HEK293 (cell line): ENCODE data around the gene LIN7A.

Experiments
- CTCF ChIA-PET: fragments of 350-600 bp; formaldehyde crosslinking; extraction: SDS; loops from one replicate; lab custom pipeline; 2021; ENCODE audit warnings: antibody characterized with exemption; lab: Yijun Ruan, JAX
- POLR2A ChIA-PET: fragments of 300-600 bp; formaldehyde crosslinking; extraction: SDS; loops from one replicate; lab custom pipeline; 2020; ENCODE audit warnings: antibody characterized with exemption, inconsistent platforms; lab: Yijun Ruan, JAX
- H3K27ac ChIP-seq: fragments of 200-500 bp; sonication (Bioruptor generic); 2 replicates; pipeline ENCODE4 v1.5.1; 2014; ENCODE audit warnings: low read depth, low read length, control low read depth, inconsistent platforms; ENCODE audit errors: extremely low read depth
- H3K36me3 ChIP-seq, 2 experiments: fragments of 200-500 bp in 1 of 2; sonication (Bioruptor generic) in 1 of 2; 1 replicate in 1 of 2; 2 replicates in 1 of 2; pipeline ENCODE4 v1.5.1; 2014 to 2017; ENCODE audit warnings: inconsistent platforms in 2 of 2, low read length in 2 of 2; ENCODE audit not compliant: control insufficient read depth in 2 of 2, insufficient read depth in 1 of 2
- H3K4me1 ChIP-seq: fragments of 200-500 bp; sonication (Bioruptor generic); 2 replicates; pipeline ENCODE4 v1.5.1; 2014; ENCODE audit warnings: mild to moderate bottlenecking, low read length, inconsistent platforms; ENCODE audit not compliant: control insufficient read depth, insufficient read depth
- H3K4me3 ChIP-seq: 2 replicates; pipeline ENCODE4 v1.5.1; 2011; ENCODE audit warnings: low read depth, mild to moderate bottlenecking, control low read depth, low read length, moderate library complexity
- H3K9me3 ChIP-seq: fragments of 200-500 bp; sonication (Bioruptor generic); 2 replicates; pipeline ENCODE4 v1.5.1; 2014; ENCODE audit warnings: low read depth, low read length, inconsistent platforms; ENCODE audit not compliant: control insufficient read depth, insufficient read depth
- AEBP2 ChIP-seq: fragments of 450-650 bp; formaldehyde crosslinking; IDR thresholded peaks from 2 replicates; pipeline ENCODE4 v1.5.1; 2016; ENCODE audit warnings: missing biosample characterization, missing genetic modification characterization, borderline replicate concordance
- BCL11B ChIP-seq: fragments of 450-650 bp; formaldehyde crosslinking; IDR thresholded peaks from 2 replicates; pipeline ENCODE4 v1.5.1; 2016; ENCODE audit warnings: low read depth, missing biosample characterization, missing genetic modification characterization
- EGR2 ChIP-seq: fragments of 450-650 bp; formaldehyde crosslinking; IDR thresholded peaks from 2 replicates; pipeline ENCODE4 v1.5.1; 2016; ENCODE audit warnings: low read depth, missing biosample characterization, missing genetic modification characterization
- INSM2 ChIP-seq: fragments of 450-650 bp; formaldehyde crosslinking; IDR thresholded peaks from 2 replicates; pipeline ENCODE4 v1.5.1; 2016; ENCODE audit warnings: missing biosample characterization, missing genetic modification characterization
- MYNN ChIP-seq: fragments of 450-650 bp; formaldehyde crosslinking; IDR thresholded peaks from 2 replicates; pipeline ENCODE4 v1.5.1; 2016; ENCODE audit warnings: missing biosample characterization, missing genetic modification characterization, borderline replicate concordance
- MZF1 ChIP-seq: fragments of 450-650 bp; formaldehyde crosslinking; IDR thresholded peaks from 2 replicates; pipeline ENCODE4 v1.5.1; 2017; ENCODE audit warnings: missing biosample characterization, missing genetic modification characterization, borderline replicate concordance
- SP3 ChIP-seq: fragments of 450-650 bp; formaldehyde crosslinking; IDR thresholded peaks from 2 replicates; pipeline ENCODE4 v1.5.1; 2016; ENCODE audit warnings: missing biosample characterization, missing genetic modification characterization
- TRIM28 ChIP-seq: IDR thresholded peaks from 2 replicates; pipeline ENCODE4 v1.6.1; 2011; ENCODE audit warnings: low read length, control low read depth, borderline replicate concordance
- YY1 ChIP-seq: fragments of 450-650 bp; formaldehyde crosslinking; IDR thresholded peaks from 2 replicates; pipeline ENCODE4 v1.5.1; 2018; ENCODE audit warnings: missing biosample characterization, missing genetic modification characterization
- ZBTB21 ChIP-seq: fragments of 450-650 bp; formaldehyde crosslinking; IDR thresholded peaks from 2 replicates; pipeline ENCODE4 v1.5.1; 2017; ENCODE audit warnings: missing biosample characterization, missing genetic modification characterization
- ZBTB48 ChIP-seq: fragments of 450-650 bp; formaldehyde crosslinking; IDR thresholded peaks from 2 replicates; pipeline ENCODE4 v1.5.1; 2016; ENCODE audit warnings: missing biosample characterization, missing genetic modification characterization
- ZFP3 ChIP-seq: fragments of 450-650 bp; formaldehyde crosslinking; IDR thresholded peaks from 2 replicates; pipeline ENCODE4 v1.5.1; 2016; ENCODE audit warnings: low read depth, missing biosample characterization, missing genetic modification characterization
- ZNF10 ChIP-seq: fragments of 450-650 bp; formaldehyde crosslinking; IDR thresholded peaks from 2 replicates; pipeline ENCODE4 v1.5.1; 2017; ENCODE audit warnings: missing biosample characterization, missing genetic modification characterization
- ZNF174 ChIP-seq: fragments of 450-650 bp; formaldehyde crosslinking; IDR thresholded peaks from 2 replicates; pipeline ENCODE4 v1.5.0; 2017; ENCODE audit warnings: missing biosample characterization, mild to moderate bottlenecking, missing genetic modification characterization
- ZNF175 ChIP-seq: fragments of 450-650 bp; formaldehyde crosslinking; IDR thresholded peaks from 2 replicates; pipeline ENCODE4 v1.5.1; 2016; ENCODE audit warnings: missing biosample characterization, missing genetic modification characterization
- ZNF239 ChIP-seq: fragments of 450-650 bp; formaldehyde crosslinking; IDR thresholded peaks from 2 replicates; pipeline ENCODE4 v1.5.1; 2016; ENCODE audit warnings: missing biosample characterization, missing genetic modification characterization
- ZNF266 ChIP-seq: fragments of 450-650 bp; formaldehyde crosslinking; IDR thresholded peaks from 2 replicates; pipeline ENCODE4 v1.5.1; 2016; ENCODE audit warnings: missing biosample characterization, missing genetic modification characterization, low read depth
- ZNF324 ChIP-seq: fragments of 450-650 bp; formaldehyde crosslinking; IDR thresholded peaks from 2 replicates; pipeline ENCODE4 v1.5.1; 2016; ENCODE audit warnings: missing biosample characterization, missing genetic modification characterization
- ZNF341 ChIP-seq: fragments of 450-650 bp; formaldehyde crosslinking; IDR thresholded peaks from 2 replicates; pipeline ENCODE4; 2016; ENCODE audit warnings: low read depth, missing biosample characterization, missing genetic modification characterization
- ZNF37A ChIP-seq: fragments of 450-650 bp; IDR thresholded peaks from 2 replicates; pipeline ENCODE4 v1.5.1; 2018; ENCODE audit warnings: missing biosample characterization, missing genetic modification characterization
- ZNF391 ChIP-seq: fragments of 450-650 bp; formaldehyde crosslinking; IDR thresholded peaks from 2 replicates; pipeline ENCODE4 v1.5.1; 2016; ENCODE audit warnings: low read depth, missing biosample characterization, missing genetic modification characterization, borderline replicate concordance
- ZNF544 ChIP-seq: fragments of 450-650 bp; formaldehyde crosslinking; IDR thresholded peaks from 2 replicates; pipeline ENCODE4 v1.5.0; 2017; ENCODE audit warnings: missing biosample characterization, missing genetic modification characterization
- ZNF549 ChIP-seq: fragments of 450-650 bp; IDR thresholded peaks from 2 replicates; pipeline ENCODE4 v1.5.1; 2018; ENCODE audit warnings: missing biosample characterization, missing genetic modification characterization, mild to moderate bottlenecking, inconsistent platforms, moderate library complexity
- ZNF768 ChIP-seq: fragments of 450-650 bp; formaldehyde crosslinking; IDR thresholded peaks from 2 replicates; pipeline ENCODE4 v1.5.1; 2018; ENCODE audit warnings: missing biosample characterization, mild to moderate bottlenecking, missing genetic modification characterization
- ZNF791 ChIP-seq: fragments of 450-650 bp; formaldehyde crosslinking; IDR thresholded peaks from 2 replicates; pipeline ENCODE4 v1.5.1; 2016; ENCODE audit warnings: missing biosample characterization, missing genetic modification characterization
- ZSCAN18 ChIP-seq: fragments of 450-650 bp; formaldehyde crosslinking; IDR thresholded peaks from 2 replicates; pipeline ENCODE4 v1.5.1; 2016; ENCODE audit warnings: missing biosample characterization, missing genetic modification characterization
- ZXDB ChIP-seq: fragments of 450-650 bp; formaldehyde crosslinking; IDR thresholded peaks from 2 replicates; pipeline ENCODE4 v1.5.1; 2016; ENCODE audit warnings: missing biosample characterization, missing genetic modification characterization

LIN7A gene

GRCh38 chr12:80857311-80857710, 80.4 kb downstream of the LIN7A start:
- TF ChIP-seq SP3 (tag by site-specific recombination) (no peak), EGR2 (tag by site-specific recombination) (no peak), ZBTB48 (tag by site-specific recombination) (no peak), ZNF266 (no peak), ZNF391 (tag by site-specific recombination) (no peak), YY1 (no peak), ZNF341 (no peak), BCL11B (tag by site-specific recombination) (no peak), AEBP2 (tag by site-specific recombination) (no peak), ZXDB (no peak)
- Histone ChIP-seq H3K4me1 (peaks cover 9% of the 10 kb centered on the region; the same call in 1 of the 2 replicates), H3K9me3 (no peaks in the 10 kb centered on the region), H3K4me3 (no peak overlapping the region), H3K27ac (no peak overlapping the region), H3K36me3 (no peaks in the 10 kb centered on the region)
- ChIA-PET CTCF (interaction anchor here (0.6 kb wide), 1 partner anchor 93 kb away, joined by 3 read pairs; no protein-coding TSS in a partner anchor), POLR2A (no interaction called here)

- H3K9me3 ChIP-seq: no peaks in the 10 kb centered on the region
- no peak overlapping the region for H3K27ac ChIP-seq
- TF ChIP-seq EGR2 (tag by site-specific recombination) (no peak), ZNF239 (tag by site-specific recombination) (no peak), ZNF37A (no peak), ZNF324 (tag by site-specific recombination) (no peak), ZNF549 (no peak), ZNF341 (no peak), MZF1 (no peak), ZNF544 (tag by site-specific recombination) (no peak), AEBP2 (tag by site-specific recombination) (no peak)
- ChIA-PET CTCF (interaction anchor here (0.6 kb wide), 1 partner anchor 26 kb away, joined by 3 read pairs; no protein-coding TSS in a partner anchor), POLR2A (no interaction called here)
- no peaks in the 10 kb centered on the region for H3K36me3 ChIP-seq
- no peaks in the 10 kb centered on the region for H3K4me1 ChIP-seq
- no peak overlapping the region for H3K4me3 ChIP-seq
These were observed 88.4 kb downstream of the LIN7A start for GRCh38 chr12:80849337-80849736.

- ChIA-PET CTCF (interaction anchor here (0.6 kb wide), 1 partner anchor 26 kb away, joined by 3 read pairs; no protein-coding TSS in a partner anchor), POLR2A (no interaction called here)
- H3K27ac ChIP-seq: no peak overlapping the region
- TF ChIP-seq INSM2: no peak
- TF ChIP-seq ZNF175: no peak
- TF ChIP-seq ZBTB21 (tag by site-specific recombination): no peak
- no peak for TF ChIP-seq AEBP2 (tag by site-specific recombination)
- no peak for TF ChIP-seq ZNF791 (tag by site-specific recombination)
- no peak for TF ChIP-seq ZNF174 (tag by site-specific recombination)
- no peak for TF ChIP-seq ZSCAN18 (tag by site-specific recombination)
- no peak for TF ChIP-seq ZNF10 (tag by site-specific recombination)
- TF ChIP-seq MYNN (tag by site-specific recombination): no peak
- TF ChIP-seq TRIM28: no peak
- TF ChIP-seq ZFP3 (tag by site-specific recombination): no peak
- TF ChIP-seq ZNF768 (tag by site-specific recombination): no peak
- no peak overlapping the region for H3K4me3 ChIP-seq
- H3K4me1 ChIP-seq: no peaks in the 10 kb centered on the region
- no peaks in the 10 kb centered on the region for H3K9me3 ChIP-seq
- H3K36me3 ChIP-seq: no peaks in the 10 kb centered on the region
These were observed 88.9 kb downstream of the LIN7A start for GRCh38 chr12:80848858-80849257.
